ENCODE measurements around the gene LDLR.

DNA sequence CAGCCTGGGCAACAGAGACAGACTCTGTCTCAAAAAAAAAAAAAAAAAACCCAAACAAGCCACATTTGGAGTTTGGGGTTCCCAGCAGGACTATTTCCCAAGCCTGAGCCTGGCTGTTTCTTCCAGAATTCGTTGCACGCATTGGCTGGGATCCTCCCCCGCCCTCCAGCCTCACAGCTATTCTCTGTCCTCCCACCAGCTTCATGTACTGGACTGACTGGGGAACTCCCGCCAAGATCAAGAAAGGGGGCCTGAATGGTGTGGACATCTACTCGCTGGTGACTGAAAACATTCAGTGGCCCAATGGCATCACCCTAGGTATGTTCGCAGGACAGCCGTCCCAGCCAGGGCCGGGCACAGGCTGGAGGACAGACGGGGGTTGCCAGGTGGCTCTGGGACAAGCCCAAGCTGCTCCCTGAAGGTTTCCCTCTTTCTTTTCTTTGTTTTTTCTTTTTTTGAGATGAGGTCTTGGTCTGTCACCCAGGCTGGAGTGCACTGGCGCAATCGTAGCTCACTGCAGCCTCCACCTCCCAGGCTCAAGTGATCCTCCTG, 26.7 kb downstream of the LDLR start:
- TF ChIP-seq, protein P1, sequence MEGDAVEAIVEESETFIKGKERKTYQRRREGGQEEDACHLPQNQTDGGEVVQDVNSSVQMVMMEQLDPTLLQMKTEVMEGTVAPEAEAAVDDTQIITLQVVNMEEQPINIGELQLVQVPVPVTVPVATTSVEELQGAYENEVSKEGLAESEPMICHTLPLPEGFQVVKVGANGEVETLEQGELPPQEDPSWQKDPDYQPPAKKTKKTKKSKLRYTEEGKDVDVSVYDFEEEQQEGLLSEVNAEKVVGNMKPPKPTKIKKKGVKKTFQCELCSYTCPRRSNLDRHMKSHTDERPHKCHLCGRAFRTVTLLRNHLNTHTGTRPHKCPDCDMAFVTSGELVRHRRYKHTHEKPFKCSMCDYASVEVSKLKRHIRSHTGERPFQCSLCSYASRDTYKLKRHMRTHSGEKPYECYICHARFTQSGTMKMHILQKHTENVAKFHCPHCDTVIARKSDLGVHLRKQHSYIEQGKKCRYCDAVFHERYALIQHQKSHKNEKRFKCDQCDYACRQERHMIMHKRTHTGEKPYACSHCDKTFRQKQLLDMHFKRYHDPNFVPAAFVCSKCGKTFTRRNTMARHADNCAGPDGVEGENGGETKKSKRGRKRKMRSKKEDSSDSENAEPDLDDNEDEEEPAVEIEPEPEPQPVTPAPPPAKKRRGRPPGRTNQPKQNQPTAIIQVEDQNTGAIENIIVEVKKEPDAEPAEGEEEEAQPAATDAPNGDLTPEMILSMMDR (IDR thresholded peaks at IDR 0.05): no peak
- TF ChIP-seq POLR2A (IDR thresholded peaks at IDR 0.05): no peak
